ENCODE results near the gene SPSB4.

SPSB4 gene

GRCh38 chr3:141152130-141152529 lies 101.0 kb downstream of the SPSB4 start:
- ChIA-PET POLR2A (no interaction called here), CTCF (interaction anchor here (1.0 kb wide), 1 partner anchor 32 kb away, joined by 4 read pairs; no protein-coding TSS in a partner anchor)
- no peak for TF ChIP-seq CTCF (IDR thresholded peaks at IDR 0.05; ENCODE audit: control extremely low read depth, extremely low read depth, low read depth, missing control alignments)
- no peak for DNase-seq (ENCODE audit: extremely low spot score)

GRCh38 chr3:141152801-141153678 lies 101.9 kb downstream of the SPSB4 start:
- ChIA-PET CTCF (interaction anchor here (1.0 kb wide), 1 partner anchor 31 kb away, joined by 4 read pairs; no protein-coding TSS in a partner anchor), POLR2A (no interaction called here)
- no peak for TF ChIP-seq CTCF (IDR thresholded peaks at IDR 0.05; ENCODE audit: control extremely low read depth, extremely low read depth, low read depth, missing control alignments)
- no peak for DNase-seq (ENCODE audit: extremely low spot score)

GRCh38 chr3:141153679-141153966 lies 102.5 kb downstream of the SPSB4 start:
- TF ChIP-seq CTCF (IDR thresholded peaks at IDR 0.05; ENCODE audit: control extremely low read depth, extremely low read depth, low read depth, missing control alignments), result no peak
- ChIA-PET POLR2A (no interaction called here), CTCF (no interaction called here)
- DNase-seq (ENCODE audit: extremely low spot score), result no peak

- ChIA-PET CTCF (interaction anchor here (1.5 kb wide), 1 partner anchor 16 kb away, joined by 5 read pairs; no protein-coding TSS in a partner anchor), POLR2A (no interaction called here)
- no peak for DNase-seq (ENCODE audit: extremely low spot score)
- TF ChIP-seq CTCF (IDR thresholded peaks at IDR 0.05; ENCODE audit: control extremely low read depth, extremely low read depth, low read depth, missing control alignments), result no peak
Observed at GRCh38 chr3:141164852-141165251, 113.7 kb downstream of the SPSB4 start.

GRCh38 chr3:141167681-141168080 lies 116.5 kb downstream of the SPSB4 start:
- TF ChIP-seq CTCF (IDR thresholded peaks at IDR 0.05; ENCODE audit: control extremely low read depth, extremely low read depth, low read depth, missing control alignments), result no peak
- ChIA-PET POLR2A (no interaction called here), CTCF (no interaction called here)
- no peak for DNase-seq (ENCODE audit: extremely low spot score)

GRCh38 chr3:141170678-141171295 lies 119.6 kb downstream of the SPSB4 start:
- TF ChIP-seq CTCF (IDR thresholded peaks at IDR 0.05; ENCODE audit: control extremely low read depth, extremely low read depth, low read depth, missing control alignments), result no peak
- DNase-seq (ENCODE audit: extremely low spot score), result no peak
- CTCF ChIA-PET, result interaction anchor here (0.5 to 1.6 kb wide), 3 partner anchors 12 to 25 kb away, joined by 3 to 4 read pairs (median 3); no protein-coding TSS in a partner anchor
- POLR2A ChIA-PET, result no interaction called here

Measured in GM10248 (cell line).